HL-60 (cell line): ENCODE measurements around the gene NELFB.
A peak's percentile ranks its signal among the peaks of the same experiment; 100 is the strongest.

Experiments used
- DNase-seq, 2 experiments: peaks; one replicate each; pipeline ENCODE4 v3.0.0-alpha.2; 2010 to 2020; ENCODE audit warnings: low read depth in 1 of 2, low spot score in 1 of 2
- H3K27ac ChIP-seq: fragments of 250-450 bp; sonication (Bioruptor Pico); replicated peaks from 2 replicates; pipeline ENCODE4 v1.5.1; 2020; ENCODE audit warnings: mild to moderate bottlenecking, moderate library complexity
- H3K27me3 ChIP-seq: fragments of 250-450 bp; sonication (Bioruptor Pico); 2 replicates; pipeline ENCODE4 v1.5.1; 2021; ENCODE audit warnings: mild to moderate bottlenecking, moderate library complexity; ENCODE audit not compliant: insufficient read depth, poor library complexity, severe bottlenecking
- H3K4me3 ChIP-seq: replicated peaks from 2 replicates; pipeline ENCODE4 v1.5.1; 2011; ENCODE audit warnings: mild to moderate bottlenecking, control low read depth, low read length; ENCODE audit not compliant: insufficient read depth
- CTCF ChIP-seq: IDR thresholded peaks from one replicate; pipeline ENCODE4 v1.5.1; 2011; ENCODE audit warnings: low read length, control low read depth, inconsistent platforms; ENCODE audit not compliant: insufficient read depth
- GABPA ChIP-seq: IDR thresholded peaks from 2 replicates; pipeline ENCODE4 v1.6.1; 2012; ENCODE audit warnings: low read depth
- POLR2AphosphoS5 ChIP-seq: IDR thresholded peaks from 2 replicates; pipeline ENCODE4 v1.6.1; 2012; ENCODE audit warnings: low read depth
- REST ChIP-seq: IDR thresholded peaks from 2 replicates; pipeline ENCODE4 v1.6.1; 2012; ENCODE audit warnings: low read depth; ENCODE audit not compliant: insufficient replicate concordance
- SPI1 ChIP-seq: IDR thresholded peaks from 2 replicates; pipeline ENCODE4 v1.6.1; 2012; ENCODE audit warnings: low read depth, mild to moderate bottlenecking, borderline replicate concordance

The NELFB gene

DNA sequence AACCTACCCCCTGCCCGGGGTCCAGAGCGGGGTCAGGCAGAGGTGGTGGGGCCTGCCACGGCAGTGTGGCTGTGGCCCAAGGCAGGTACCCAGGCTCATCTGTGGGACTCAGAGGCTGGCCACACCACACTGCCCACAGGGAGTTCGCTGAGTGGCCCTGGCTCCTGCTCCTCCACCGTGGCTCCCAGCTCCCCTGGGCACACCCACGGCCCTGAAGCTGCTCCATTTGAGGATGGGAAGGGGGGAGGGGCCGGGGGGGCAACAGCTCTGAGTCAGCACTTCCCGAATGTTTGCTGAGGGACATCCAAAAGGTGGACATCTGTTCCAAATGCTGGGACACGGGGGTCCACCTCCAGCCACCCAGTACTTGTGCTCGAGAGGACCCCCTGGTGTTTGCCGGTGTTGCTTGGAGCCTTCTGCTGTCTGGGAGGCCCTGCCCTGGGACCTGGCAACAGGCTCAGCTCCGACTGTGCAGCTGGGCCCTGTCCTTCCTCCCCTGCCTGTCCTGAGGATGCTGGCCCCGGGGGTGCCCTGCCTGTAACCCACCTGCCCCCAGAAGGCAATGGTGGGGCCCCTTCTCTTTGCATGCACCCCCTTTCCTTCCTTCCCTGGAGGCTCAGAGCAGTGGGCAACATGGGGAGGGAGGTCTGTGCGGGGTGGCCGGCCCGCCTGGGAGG is 49.4 kb downstream of the NELFB start:
- no peak for TF ChIP-seq GABPA
- TF ChIP-seq SPI1 = no peak
- no peak for TF ChIP-seq REST
- TF ChIP-seq CTCF = no peak
- TF ChIP-seq POLR2AphosphoS5 = no peak
- Histone ChIP-seq H3K27ac (no peak overlapping the region), H3K4me3 (no peak overlapping the region), H3K27me3 (peaks cover 44% of the 10 kb centered on the region)
- DNase-seq = no peak

- DNase-seq = peak in 1 of 2 experiments; percentile 60
- Histone ChIP-seq H3K27ac (no peak overlapping the region), H3K4me3 (no peak overlapping the region), H3K27me3 (peaks cover 41% of the 10 kb centered on the region)
- TF ChIP-seq REST = no peak
- TF ChIP-seq POLR2AphosphoS5 = no peak
- no peak for TF ChIP-seq GABPA
- no peak for TF ChIP-seq CTCF
- no peak for TF ChIP-seq SPI1
Observed at GRCh38 chr9:137305060-137305797, 50.1 kb downstream of the NELFB start.

DNA sequence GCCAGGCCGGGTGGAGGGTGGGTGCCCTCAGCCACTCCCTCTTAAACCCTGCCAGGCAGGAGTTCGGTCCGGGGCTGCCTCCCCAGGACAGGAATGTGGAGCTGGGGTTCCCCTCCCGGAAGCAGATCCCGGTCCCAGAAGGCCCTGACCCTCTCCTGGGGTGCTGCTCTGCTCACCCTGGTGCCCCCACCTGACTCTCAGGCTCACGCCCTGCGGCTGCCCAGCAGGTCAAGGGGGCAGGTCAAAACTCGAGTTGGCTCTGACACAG is 50.6 kb downstream of the NELFB start:
- peaks cover 38% of the 10 kb centered on the region for H3K27me3 ChIP-seq
- no peak overlapping the region for H3K4me3 ChIP-seq
- TF ChIP-seq SPI1 (no peak), GABPA (no peak), POLR2AphosphoS5 (no peak), CTCF (no peak), REST (no peak)
- H3K27ac ChIP-seq = no peak overlapping the region
- DNase-seq = no peak
